A549 treated with Mapracorat at 1 μM for 4 hours (cell line): ENCODE measurements around the gene ALG14. TPM values are rescaled to one million over a fixed set of nuclear protein-coding genes. Genes with fewer than 3 reads are reported as not detected.

Experiments
- total RNA-seq: library from RNA; stranded (reverse); fragments of 200-300 nt; extraction: Qiagen RNA extraction; gene quantifications from 5 replicates; pipeline ENCODE4 v1.2.3, GENCODE V29; 2022

ALG14 gene, protein sequence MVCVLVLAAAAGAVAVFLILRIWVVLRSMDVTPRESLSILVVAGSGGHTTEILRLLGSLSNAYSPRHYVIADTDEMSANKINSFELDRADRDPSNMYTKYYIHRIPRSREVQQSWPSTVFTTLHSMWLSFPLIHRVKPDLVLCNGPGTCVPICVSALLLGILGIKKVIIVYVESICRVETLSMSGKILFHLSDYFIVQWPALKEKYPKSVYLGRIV
- 3.5 to 8.0 TPM (median 6.1 TPM) in 5 replicates for total RNA-seq

GRCh38 chr1:95072532-95073419 lies at the start of gene ALG14:
TSS of gene ALG14 (minus strand) at chr1:95072951. CDS start at chr1:95072898, 53 bp downstream.

DNA sequence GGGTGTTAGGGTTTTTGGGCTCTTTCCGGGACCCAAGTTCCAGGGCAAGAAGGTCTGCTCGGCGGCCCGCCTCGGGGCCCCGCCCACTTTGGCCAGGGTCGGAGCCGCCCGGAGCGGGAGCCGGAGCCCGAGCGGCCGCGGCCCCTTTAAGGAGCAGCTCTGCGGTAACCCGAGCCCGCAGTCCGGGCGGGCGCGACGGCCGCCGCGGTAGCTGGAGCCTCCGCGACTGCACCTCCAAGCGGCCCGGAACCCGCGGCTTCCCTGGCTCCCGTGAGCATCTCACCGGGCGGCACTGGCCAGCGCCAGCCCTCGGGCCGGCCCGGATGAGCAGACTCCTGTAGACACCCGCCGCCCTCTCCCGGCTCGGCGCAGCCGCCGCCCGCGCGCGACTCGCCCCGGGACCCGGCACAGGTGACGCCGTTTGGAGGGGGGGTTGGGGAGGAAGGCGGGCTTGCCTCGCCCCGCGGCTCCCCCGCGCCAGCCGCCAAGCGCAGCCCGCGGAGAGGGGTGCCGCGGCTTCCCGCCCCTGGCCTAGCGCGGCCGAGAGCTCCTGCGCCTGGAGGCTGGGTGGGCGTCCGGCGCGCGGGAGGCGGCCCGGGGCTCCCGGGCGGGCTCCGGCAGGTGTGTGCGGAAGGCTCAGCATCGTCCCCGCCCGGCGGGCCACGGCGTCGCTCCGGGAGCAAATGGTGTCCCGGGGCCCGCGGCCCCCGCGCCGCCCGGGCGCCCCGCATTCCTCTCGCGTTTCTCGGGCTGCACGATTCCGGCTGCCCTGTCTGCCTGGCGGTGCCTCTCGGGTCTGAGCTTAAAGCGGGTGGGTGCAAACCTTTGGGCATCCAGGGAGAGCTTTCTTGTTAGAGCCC lies 44.7 kb upstream of the ALG14 start, which contains the start of gene TLCD4:
TLCD4 (plus strand) TSS at position 149 of the 860 bp plus-strand sequence. CDS start 26,547 bp downstream, outside the sequence.

DNA sequence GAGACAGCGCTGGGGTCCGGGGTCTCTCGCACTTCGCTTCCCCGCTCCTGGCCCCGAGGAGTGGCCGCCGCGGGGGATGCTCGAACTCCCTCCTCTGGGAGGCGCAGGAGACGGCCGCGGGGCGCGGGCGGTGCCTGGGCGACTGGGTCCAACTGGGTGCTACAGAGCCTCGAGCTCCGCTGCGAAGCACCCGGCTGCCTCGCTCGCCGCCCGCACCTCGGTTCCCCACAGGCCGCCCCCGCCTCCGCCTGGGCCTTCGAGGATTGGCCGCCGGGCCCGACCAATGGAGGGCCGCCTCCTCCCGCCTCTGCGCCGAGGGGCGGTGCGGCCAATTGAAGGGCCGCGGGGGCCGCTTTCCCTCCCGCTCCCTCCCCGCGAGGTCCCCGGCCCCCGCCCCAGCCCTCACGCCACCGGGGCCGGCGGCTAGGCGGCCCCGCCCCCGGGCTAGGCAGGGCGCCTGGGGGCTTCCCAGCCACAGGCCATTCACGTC lies 145.8 kb downstream of the ALG14 start, which contains the start of gene CNN3:
CNN3 (minus strand) TSS at position 196 of the 490 bp plus-strand sequence. CDS start 216 bp downstream, outside the sequence.

Other genes with a start within 250 kb of the ALG14 start
- gene CNN3, start 145.8 kb downstream of the ALG14 start, total RNA-seq, result 49.2 to 65.4 TPM (median 51.4 TPM) in 5 replicates
- gene TLCD4, start 44.4 kb upstream of the ALG14 start, total RNA-seq, result 5.1 to 12.4 TPM (median 10.1 TPM) in 5 replicates
- gene RWDD3, start 161.3 kb upstream of the ALG14 start, total RNA-seq, result 8.6 to 11.1 TPM (median 9.0 TPM) in 5 replicates